GM11168 (cell line): ENCODE data around the gene CACNB2.
"Not testable (repeated sequence)": the region's sequence is repeated elsewhere in the genome, so short reads cannot be mapped to it uniquely, and the experiment has no call there.

Experiments used
- in situ Hi-C: fragments of 300-500 bp; cut with MboI; formaldehyde crosslinking; loops from one replicate; pipeline ENCODE4 v1.12.0; 2022; ENCODE audit warnings: low sequenced_read_pairs; ENCODE audit not compliant: unreplicated experiment

The CACNB2 gene

DNA sequence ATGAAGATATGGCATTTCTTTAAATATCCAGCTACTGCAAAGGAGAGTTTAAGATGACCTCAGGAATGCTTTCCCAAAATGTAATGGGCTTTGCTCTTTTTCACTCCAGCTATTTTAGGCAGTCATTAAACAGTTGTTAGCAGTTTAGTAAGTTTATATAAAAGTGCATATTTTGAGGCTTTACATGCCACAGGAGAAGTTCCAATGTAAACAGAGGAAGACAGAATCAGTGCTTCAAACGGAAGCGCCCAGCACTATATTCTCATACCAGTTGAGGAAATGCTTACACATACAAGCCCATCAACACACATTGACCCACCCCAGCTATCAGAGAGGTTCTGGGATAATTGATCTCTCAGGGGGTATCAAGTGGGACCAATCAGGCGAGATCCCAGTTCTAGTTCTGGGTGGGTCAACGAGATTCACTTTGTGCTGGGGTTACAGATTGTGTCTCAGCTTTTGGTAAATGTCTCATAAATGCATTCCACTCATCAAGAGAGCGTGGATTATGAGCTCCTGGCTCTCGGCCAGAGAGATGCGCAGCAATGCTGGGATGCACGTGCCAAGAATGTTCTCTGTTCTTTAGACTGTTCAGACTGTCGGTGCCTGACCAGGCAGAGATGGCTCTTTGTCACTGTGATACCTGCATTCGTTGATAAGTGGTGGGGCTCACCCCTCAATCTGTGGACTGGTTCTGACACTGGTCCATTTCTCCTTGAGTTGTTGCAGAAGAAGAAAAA, 55.0 kb downstream of the CACNB2 start:
- in situ Hi-C loops = no loop called here

DNA sequence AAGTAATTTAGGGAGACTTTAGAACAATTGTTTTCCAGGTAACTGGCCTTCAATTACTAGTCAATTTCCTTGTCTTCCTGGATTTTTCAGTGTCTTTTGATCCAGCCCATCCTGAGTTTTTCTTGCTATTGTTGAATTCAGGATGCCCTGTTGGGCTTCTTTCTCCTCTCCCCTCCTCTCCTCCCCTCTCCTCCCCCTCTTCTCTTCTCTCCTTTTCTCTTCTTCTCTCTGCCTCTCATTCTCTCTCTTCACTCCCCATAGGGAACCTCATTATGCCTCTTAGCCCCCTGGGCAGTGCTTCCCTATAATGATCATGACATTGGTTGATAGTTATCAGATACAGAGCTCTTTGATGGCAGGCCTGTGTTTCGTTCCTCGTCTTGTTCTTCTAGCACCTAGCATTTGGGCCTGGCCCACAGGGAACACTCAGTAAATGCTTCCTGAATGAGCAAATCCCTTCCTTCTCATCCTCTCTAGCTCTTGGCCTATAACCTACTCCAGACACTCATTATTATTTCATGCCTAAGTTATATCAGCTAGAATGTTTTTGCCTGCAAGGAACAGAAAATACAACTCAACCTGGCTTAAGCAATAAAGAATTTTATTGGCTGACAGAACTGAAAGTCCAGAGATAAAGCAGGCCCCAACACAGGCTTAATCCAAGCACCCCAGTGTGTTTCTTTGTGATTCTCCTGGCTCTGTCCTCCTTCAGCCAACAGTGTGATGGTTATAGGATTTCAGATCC, 56.8 kb downstream of the CACNB2 start:
- in situ Hi-C loops = no loop called here

DNA sequence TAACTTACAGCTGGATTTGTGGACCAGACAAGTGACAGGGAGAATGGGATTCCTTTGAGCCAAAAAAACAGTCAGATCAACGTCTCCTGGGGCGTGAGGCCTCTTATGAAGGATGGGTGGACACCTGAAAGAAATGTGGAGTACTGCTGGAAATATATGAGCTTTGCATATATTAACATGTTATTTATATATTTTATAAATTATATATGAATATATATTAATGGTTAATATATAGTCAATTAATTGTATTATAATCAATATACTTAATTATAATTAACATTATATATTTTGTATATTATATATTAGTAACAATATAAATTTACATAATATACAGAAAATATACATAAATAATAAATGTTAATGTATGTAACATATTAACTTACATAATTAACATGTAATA, 57.5 kb downstream of the CACNB2 start:
- in situ Hi-C loops = no loop called here

DNA sequence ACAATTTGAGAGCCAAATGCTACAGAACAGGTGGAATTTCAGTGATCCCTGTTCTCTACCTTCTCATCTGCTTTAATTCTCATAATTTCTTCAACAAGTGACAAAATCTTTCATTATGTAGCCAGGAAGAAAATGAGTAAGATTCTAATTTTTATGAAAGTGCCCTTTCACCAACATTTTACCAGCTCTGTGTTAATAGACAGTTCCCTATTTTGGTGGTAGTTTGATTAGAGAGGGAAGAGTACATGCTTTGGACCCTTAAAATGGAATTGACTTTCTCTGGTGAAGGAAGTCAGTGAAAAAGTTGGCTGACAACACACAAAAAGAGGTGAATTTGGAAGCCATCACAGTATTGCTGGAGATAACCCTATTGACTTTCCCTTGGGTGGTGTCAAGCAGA, 61.7 kb downstream of the CACNB2 start:
- in situ Hi-C loops = no loop called here

DNA sequence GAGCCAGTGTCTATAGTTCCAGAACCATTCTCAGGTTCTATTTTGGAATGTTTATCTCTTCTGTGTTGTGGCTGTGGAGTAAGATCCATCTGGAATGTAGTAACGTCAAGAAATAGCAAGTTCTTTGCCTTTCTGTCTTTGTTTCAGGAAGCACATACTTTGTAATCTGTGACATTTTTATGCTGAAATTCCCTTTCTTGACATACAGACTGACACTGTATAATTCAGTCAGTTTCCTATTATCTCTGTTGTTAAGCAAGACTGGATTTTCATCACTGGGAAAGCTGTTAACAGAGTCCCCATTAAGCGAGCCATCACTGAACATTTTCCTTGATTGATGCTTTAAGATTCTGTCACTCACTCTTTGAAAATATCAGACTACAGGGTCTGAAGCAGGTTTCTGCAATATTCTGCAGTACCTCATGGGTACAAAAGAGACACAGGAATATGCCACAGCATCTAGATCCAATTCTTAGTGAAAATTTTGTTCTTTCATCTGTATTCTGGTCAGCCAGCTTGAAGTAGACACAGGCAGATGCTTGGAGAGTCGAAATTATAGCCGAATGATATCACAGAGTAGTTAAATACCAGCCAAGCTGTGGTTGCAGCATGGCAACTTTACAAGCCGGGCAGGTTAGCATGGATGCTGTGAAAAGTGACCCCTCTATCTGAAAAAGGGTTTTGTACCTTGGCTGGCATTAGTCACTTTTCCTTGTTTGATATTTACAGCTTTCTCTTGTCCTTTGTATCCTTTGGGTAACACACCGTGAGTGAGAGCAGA, 62.6 kb downstream of the CACNB2 start:
- in situ Hi-C loops = no loop called here

DNA sequence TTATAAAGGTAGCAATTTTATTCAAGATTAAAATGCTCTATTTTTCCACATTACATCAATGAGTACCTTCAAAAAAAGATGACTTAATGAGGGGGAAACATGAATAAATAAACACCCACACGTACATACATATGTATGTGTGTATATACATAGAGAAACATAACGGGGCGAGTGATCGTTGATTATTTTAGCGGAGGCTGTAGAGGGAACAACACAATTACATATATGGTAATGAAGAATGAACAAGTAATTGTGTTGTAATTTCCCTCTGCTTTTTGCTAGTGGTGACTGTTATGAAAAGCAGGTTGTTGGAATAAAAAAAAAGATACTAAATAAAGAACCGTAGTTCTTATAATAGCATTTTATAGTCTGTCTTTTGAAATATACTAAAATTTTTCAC, 63.2 kb downstream of the CACNB2 start:
- in situ Hi-C loops = no loop called here

DNA sequence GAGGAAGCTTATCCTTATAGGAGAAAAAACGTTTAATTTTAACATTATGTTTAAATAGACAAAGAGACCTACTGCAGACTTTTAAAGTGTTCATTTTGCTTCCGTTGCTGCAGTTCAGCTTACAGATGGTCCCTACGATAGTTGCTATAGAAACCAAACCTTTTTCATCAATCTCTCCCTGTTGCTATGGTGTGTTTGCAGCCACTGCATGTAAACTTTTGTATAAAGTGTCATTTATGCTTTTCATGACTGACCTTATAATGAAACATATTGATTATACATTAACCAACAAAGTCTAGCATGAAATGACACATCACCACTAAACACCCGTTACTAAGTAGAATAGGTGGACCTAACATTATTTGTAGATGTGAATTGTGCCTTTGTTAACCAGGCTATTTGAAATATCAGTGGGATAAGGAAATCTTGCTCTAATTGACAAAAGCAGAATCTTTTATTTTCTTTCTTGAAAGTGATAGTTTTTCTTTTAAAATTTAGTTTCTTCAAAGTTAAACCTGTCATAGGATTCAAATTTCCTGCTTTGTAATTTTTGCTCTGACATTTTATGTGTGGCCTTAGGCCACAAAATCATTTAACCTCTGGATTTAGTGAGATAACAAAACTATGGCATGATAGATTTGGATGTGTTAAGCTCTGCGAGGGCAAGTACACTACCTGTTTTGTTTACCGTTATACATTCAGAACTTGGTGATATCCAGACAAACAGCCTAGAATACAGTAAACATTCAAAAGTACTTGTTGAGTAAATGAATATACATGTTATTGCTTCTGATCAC, 64.0 kb downstream of the CACNB2 start:
- in situ Hi-C loops = no loop called here

DNA sequence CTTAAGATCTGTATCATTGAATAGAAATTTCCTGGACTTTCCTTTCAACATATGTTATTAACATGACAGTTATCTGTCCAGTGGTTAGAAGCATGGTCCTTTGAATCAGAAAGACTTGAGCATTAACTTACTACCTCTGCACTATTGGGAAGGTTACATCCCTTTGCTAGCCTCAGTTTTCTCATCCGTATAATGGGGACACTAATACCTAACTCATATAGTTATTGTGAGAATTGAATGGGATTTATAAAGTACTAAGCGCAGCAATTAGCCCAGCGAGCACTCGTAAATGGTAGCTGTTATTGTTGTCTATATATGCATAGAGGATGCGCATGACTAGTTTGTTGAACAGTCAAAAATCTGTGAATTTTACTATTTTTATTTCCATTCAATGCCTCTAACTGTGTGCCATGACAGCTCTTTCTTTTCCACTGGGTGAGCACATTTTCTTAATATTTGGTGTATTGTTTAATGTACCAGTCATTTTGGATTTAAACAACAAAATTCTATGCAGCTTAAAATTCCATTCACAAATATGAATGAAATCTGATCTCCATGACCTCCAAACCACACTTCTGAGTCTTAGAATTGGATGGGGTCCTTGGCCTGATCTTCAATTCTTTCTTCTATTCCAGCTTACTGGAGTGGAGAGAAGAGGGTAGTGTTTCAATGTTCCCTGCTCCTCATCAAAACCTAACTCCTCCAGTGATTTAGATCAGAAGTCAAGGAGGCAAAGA, 65.0 kb downstream of the CACNB2 start:
- in situ Hi-C loops = no loop called here

DNA sequence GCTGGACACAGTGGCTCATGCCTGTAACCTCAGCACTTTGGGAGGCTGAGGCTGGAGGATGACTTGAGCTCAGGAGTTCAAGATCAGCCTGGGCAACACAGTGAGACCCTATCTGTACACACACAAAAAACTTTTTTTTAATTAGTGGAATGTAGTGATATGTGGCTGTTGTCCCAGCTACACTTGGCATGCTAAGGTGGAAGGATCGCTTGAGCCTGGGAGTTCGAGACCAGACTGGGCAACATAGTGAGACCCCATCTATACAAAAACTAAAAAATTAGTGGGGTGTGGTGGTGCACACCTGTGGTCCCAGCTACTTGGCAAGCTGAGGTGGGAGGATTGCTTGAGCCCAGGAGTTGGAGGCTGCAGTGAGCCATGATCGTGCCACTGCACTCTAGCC, 68.0 kb downstream of the CACNB2 start:
- in situ Hi-C loops = not testable (repeated sequence)

DNA sequence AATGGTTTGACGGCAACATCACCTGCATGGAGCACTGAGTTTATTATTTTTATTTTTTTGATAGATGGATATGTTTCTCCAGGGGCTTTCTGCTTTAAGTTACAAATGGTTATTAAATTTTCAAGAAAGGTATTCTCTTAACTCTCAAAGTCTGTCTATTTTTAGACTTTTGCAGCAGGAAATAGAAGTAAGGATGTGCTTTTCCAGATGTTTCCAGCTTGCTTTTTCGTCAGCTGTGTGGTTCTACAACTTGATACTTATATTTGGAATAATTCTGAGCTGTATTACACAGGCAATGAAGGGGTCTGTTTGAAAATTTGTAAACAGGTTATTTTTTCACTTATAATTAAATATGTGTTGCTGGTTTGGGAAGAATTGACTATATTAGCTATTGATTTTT, 69.0 kb downstream of the CACNB2 start:
- in situ Hi-C loops = no loop called here

DNA sequence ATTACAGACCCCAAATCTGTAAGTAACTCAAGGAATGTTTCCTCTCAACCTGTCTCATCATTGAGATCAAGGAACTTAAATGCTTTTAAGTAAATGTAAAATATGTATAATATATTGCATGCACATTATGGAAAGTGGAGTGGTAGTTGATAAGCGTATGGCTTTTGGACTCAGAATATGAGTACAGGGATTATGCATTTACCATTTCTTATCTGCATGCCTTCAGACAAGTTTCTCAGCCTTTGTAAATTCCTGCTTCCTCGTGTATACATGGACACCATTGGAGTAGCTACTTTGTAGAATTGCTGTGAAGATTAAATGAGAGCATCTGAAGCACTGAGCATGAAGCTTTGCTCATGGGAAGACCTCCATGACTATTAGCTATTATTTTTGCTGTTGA, 70.5 kb downstream of the CACNB2 start:
- in situ Hi-C loops = no loop called here

DNA sequence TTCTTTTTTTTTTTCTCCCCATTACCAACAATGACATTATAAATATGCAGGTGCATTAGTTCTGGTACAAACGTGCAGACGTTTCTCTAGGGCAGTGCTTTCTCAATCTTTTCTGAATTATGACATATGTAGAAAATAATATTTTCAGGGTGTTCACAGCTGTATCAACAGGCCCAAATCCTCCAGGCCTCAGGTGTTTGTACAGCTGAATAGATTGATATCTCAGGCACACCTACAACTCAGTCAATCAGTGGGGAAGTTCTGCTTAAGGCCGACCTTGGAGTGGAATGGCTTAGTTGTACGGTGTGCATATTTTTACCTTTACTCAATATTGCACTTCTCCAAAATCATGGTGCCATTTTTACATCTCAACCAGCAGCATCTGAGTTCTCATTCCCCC, 71.6 kb downstream of the CACNB2 start:
- in situ Hi-C loops = no loop called here

DNA sequence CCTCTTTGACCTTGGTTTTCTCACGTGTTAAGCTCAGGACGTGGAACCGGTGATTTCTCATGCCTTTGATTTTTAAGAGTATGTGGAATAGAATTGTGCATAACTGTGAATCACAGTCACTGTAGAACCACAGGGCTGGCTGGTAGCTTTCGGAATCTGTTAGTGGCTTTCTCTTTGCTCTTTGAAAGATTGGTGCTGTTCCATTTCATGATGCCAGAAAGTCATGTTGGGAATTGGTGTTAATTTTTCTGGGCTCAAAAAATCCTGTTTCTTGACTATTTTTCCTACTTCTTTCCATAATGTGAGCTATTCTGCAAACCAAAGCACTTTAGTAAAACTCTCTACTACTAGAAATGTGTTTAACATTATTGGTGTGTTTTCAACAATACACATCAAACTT, 73.0 kb downstream of the CACNB2 start:
- in situ Hi-C loops = no loop called here

DNA sequence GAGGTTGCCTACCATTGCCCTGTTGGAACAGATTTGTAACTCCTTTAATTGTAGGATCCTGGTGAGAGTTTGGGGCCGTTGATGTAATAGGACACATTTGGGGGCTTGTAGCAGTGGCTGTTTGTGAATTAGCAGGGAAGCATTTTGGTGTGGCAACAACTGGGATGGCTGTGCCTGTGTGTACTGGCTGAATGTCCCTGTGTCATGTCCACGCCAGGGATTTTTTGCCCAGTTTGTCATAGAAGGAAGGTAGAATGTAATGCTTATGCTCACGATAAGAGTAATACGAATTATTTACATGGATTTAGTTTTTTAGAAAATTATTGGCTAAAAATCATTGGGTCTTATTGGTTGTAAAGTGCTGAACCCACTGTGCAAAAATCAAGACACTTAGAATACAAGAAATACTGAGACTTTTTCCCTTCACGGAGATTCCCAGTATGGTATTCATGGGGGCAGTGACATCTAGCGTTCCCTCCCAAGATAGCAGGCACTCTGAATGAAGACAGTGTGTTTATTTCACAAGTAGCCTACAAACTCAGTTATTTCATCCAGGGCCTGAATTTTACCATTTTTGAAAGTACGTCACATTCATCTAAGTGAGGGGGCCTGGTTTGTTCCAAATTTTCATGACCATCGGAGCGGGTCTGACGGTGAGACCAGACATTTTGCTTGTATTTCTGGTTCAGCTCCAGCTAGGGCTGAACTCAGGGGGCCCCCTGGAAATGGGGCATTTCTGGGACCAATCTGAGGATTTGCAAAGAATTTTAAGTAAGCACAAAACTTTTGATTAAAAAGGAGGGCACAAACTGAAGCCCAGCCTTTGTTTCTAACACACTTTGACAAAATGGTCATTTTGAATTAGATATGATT, 74.7 kb downstream of the CACNB2 start:
- in situ Hi-C loops = no loop called here

DNA sequence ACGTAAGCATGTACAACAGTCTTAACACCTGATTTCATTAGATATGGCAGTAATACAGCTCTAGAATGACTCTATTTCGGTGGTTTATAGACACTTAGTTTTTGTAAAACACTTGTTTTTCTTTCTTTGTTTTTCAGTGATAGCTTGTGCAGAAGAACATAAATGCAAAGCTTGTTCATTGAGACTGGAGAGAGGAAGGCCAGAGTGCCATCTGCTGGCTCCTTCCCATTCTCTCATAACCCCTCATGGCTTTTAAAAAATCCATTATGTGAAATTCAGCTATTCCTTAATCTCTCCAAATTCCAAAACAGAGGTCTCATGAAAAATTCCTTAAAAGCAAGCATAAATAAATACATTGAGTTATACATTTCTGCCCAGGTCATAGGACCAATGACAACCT, 76.3 kb downstream of the CACNB2 start:
- in situ Hi-C loops = no loop called here

DNA sequence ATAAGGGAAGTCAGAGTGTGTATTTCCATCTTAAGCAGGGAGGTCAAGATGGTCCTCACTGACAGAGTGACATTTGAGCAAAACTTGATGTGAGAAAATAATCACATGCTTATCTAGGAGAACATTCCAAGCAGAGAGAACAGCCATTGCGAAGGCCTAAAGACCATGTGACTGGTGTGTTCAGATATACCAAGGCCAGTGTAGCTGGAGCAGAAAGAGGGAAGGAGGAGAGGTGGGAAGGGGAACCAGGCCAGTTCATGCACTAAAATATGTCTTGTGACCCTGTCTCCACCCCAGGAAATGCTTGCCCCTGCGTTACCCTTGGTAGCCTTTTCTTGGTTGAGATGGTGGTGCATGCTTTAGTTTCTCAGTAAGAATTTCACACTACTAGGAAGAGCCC, 77.4 kb downstream of the CACNB2 start:
- in situ Hi-C loops = no loop called here

DNA sequence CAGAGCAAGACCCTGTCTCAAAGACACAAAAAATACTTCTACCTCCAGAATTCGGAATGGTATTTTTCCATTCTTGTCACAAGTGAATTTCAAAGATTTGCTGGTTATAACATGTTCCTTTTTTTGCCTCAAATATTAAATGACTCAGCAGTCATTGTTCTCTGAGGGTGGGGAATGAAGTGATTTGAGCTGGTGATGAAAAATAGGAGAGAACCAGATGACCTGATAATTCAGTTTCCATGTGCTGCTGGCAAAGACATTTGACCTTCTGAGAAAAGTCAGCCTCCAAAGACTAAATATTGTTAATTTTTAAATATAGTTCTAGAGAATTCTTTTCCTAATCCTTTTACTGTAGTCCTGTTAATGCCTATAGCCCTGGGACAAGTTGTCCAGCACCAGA, 78.9 kb downstream of the CACNB2 start:
- in situ Hi-C loops = no loop called here

DNA sequence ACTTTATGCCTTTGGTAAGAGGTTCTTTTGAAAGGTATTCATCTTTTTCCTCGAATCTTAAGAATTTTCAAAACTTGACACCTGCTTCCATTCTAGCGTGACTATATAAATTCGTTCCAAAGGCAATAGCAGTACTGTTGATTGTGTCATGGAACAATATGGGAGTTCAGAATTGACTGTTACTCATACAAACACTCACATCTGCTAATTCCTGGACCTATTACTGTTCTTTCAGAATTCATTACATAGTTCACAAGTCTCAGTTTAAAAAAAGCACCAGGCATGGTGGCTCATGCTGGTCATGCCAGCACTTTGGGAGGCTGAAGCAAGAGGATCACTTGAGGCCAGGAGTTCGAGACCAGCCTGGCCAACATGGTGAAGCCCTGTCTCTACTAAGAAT, 80.9 kb downstream of the CACNB2 start:
- in situ Hi-C loops = no loop called here

DNA sequence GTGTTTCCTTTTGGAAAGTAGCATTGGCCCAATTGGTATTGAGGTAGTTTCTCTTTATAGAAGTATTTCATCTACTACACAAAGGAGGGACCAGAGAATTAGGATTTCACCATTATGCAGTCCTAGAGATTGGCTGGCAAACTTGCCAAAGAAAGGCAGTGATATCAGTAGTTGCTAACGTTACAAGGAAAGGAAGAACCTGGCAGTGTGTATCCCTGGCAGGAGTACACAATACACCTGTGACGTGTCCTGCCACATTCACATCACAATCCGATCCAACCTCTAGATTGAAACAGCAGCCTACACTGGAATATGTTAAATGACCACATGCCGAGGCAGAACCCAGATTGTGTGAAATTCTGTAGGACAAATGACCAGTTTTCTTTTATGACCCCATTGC, 81.7 kb downstream of the CACNB2 start:
- in situ Hi-C loops = no loop called here
